Activated T-helper 9 cell treated with anti-CD3 and anti-CD28 coated beads, Interleukin-2, amount 50 U/mL, for 16 hours (primary cell): ENCODE data around the gene CA12.

ENCODE experiments used
- DNase-seq: peaks from one replicate; pipeline ENCODE4 v3.0.0-alpha.2; 2020; ENCODE audit warnings: low read depth

The CA12 gene

DNA sequence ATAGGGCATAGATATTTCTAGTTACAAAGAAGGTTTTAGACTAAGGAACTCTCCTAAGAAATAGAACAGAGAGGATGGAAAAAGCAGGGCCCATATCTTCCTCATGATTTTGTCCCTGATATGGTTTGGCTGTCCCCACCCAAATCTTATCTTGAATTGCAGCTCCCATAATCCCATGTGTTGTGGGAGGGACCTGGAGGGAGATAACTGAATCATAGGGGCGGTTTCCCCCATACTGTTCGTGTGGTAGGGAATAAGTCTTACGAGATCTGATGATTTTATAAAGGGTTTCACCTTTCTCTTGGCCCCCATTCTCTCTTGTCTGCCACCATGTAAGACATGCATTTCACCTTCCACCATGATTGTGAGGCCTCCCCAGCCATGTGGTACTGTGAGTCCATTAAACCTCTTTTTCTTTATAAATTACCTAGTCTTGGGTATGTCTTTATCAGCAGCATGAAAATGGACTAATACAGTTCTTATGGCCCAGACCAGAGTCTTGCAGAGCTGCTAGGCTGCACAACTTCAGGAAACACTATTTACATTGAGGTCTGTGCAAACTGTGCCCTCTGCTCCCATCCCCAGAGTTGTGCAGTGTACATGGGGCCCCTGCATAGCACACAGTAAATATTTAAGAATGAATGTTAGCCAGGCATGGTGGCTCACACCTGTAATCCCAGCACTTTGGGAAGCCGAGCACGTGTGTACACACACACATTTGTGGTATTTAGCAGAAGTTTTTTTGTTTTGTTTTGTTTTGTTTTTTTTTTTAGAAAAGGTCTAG is 20.3 kb upstream of the CA12 start:
- DNase-seq = no peak

DNA sequence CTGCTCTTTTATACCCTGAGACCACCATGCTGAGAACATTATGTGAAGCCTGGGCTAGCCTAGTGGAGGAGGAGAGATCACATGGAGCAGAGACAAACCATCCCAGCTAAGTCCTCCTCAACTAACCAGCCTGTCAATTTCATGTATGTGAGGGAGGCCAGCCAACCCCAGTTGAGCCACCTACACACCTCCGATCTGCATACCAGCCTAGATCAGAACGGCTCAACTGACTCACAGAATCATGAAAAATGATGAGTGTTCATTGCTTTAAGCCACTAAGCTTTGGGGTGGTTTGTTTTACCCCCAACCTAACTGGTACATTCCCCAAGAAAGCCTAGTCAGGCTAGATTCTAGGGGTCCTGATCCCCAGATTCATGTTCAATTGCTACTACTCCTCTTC is 19.4 kb upstream of the CA12 start:
- no peak for DNase-seq

DNA sequence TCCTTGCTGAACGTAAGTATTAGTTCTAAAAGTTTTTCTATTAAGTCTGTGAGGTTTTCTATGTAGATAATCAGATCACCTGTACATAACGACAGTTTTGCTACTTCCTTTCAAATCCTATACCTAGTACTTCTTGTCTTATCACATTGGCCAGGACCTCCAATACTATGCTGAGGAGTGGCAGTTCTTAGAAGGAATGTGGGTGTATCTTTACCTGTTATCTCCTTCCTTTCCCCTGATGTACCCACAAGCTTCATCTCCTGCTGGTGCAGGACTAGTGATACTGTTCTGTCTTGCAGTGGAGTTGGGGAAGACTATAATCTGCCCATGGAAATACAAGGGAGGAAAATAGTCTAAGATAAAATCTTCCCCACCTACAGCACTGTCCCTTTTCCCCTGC is 16.8 kb upstream of the CA12 start:
- DNase-seq = no peak

DNA sequence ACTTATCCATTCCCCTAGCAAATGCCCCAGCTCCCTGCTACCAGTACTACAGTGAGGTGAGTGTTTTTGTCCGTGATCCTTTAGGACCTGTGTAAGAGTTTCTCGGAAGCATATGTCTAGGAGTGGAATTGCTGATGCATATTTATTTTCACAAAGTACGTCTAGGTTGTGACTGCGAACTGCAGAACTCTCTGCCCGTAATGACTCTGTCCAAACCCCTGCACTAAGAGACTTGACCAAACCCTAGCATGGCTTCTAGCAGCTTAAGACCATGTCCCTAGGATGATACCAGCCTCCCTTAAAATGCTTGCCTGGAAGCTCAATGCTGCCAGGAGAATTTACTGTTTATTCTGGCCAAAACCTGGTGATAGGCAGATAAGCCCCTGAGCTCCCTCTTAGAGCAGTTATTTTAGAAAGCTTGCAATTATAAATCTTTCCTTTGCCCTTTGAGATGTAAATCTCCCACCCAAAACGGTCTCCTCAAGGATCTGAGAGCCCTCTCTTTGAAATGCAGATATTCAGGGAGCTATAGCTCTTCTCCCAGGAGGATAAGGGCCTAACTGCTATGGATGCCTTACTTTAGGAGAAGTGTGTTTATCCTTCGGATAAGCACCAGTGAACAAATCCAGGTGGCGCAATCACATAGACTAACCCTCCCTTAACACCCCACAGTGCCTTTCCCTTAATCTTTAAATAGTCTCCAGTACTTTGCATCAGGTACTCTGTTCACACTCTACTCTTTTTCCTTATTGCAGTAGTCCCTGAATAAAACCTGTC is 14.7 kb upstream of the CA12 start:
- DNase-seq = no peak

DNA sequence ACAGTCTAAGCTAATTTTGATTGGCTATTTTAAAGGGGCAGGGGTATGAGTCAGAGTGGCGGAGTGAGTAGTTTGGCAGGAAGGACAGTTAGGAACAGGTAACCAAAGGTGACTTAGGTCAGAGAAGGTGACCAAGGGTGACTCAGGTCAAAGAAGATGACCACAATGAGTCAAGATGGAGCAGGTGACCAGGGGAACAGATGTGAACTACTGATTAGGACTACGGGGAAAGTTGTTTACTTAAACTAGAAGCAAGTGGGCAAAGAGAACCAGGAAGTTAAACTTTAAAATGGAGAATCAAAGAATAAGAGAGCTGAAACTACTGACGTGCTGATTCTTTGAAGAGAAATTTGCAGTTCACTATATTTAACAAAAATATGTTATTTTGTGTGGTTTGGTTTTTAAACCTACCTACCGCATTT is 14.1 kb upstream of the CA12 start:
- DNase-seq = no peak

DNA sequence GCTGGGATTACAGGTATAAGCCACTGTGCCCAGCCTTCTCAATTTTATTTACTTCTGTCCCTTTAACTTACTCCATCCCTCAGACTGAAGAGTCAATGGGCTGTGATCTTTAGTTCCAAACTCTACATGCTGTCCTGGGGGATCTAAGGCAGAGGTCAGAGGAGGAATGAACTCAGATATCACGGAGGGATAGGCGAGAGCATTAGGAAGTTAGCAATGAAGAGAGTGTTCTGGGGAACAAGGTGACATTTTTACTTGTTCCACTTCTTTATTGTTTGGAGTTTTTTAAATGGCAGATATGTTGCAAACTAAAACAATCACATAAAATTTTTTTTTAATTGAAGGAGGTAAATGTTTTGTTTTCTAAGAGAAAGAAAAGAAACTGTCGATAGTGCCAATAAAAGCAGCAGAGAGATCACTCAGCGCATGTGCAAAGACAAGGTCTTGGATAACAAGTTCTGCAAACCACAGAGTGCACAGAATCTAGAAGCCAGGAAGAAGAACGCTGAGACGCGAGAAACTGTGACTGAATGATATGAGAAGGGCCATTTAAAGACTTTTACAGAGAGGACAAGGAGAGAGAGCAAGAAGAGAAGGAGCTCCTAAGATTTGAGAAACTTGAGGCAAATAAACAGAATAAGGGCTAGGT is 10.8 kb upstream of the CA12 start:
- DNase-seq = no peak

DNA sequence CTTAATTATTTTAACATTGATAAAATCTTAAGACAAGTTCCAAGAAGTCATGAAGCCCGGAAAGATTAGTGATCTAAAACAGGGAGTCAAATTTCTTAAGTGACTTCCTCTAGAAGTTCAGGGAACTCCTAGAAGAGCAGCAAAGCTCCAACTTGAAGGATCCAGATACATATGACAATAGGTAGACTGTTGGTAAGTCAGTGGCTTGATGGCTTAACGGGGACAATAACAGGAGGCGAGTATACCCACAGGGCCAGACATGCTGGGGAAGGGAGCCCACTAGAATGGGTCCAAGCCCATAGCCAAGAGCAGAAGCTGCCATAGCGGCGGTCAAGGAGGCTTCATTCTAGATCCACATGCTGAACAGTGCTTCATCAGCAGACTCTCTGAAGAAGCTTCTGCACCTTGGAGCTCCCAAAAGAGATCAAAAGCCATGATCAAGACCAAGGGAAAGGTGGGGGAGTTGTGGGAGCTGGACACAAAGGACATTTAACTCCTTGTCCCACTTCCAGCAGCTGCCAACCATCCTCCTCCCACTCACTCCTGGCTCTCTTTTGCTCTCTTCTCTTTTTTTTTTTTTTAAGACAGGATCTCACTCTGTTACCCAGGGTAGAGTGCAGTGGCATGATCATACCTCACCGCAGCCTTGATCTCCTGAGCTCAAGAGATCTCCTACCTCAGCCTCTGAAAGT is 10.2 kb upstream of the CA12 start:
- no peak for DNase-seq

DNA sequence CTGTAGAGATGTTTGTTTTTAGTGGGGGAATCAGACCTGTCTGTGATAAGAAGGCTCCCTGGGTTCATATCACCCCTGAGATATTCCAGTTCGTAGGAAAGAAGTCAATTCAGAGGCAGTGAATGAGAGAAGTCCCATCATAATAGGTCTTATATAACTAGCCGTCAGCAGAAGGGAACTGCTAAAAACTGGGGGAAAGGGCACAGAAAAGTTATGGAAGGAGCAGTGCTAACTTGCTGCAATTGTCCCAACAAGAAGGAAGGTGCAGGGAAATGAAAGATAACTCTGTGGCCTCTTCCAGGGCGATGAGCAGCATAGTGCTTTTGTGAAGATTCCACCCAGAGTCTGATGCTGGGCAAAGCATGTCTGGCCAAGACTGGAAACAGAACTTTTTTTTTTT is 9.0 kb upstream of the CA12 start:
- no peak for DNase-seq

DNA sequence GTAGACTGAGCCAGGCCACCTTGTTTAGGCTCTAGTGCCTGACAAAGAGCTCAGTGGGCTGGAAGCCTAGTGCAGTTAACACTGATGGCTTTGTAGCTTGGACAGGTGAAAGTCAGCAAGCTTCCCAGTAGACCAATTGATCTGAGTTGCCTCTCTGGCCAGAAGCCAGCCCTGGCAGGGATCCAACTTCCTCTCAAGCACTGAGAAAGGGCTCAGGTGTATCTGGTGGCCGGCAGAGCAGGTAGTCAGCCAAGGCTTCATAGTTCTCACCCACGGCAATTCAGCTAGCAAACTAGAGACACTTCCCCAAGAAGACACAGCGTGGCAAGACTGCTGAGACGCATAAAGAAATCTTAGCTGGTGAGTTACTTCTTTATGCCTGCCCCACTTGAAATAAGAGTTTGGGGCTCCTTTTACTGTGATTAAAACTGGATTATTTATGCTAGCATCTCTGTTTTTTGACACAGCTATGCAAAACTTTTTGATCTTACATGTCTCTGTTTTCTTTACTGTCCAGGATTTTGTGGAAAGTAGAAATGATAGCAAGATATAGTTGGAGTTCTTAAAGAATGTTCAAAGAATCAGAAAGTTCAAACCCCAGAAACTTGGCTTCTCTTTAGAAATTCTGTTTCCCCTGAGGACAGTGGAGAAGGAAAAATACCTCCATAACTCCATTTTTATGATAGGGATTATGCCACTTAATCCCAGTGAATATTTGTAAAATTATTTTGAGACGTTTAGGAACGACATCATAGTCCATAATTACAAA is 8.4 kb upstream of the CA12 start:
- DNase-seq = no peak

DNA sequence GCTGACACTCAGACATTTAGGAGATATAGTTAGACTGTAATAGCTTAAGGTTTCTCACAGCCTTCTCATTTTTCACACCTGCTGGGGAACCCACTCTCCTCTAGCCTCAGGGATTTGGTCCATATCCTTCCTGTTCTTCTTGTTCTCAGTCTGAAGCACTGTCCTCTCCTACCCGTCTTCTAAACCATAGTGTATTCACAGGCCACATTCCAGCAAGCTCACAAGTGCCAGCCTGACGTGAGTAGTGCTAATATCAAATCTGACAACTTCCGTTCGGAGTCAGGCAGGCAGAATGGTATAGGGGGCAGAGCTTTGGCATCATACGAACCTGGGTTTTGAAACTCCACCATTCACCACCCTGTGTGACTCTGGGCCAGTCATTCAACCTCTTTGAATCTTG is 6.9 kb upstream of the CA12 start:
- no peak for DNase-seq

DNA sequence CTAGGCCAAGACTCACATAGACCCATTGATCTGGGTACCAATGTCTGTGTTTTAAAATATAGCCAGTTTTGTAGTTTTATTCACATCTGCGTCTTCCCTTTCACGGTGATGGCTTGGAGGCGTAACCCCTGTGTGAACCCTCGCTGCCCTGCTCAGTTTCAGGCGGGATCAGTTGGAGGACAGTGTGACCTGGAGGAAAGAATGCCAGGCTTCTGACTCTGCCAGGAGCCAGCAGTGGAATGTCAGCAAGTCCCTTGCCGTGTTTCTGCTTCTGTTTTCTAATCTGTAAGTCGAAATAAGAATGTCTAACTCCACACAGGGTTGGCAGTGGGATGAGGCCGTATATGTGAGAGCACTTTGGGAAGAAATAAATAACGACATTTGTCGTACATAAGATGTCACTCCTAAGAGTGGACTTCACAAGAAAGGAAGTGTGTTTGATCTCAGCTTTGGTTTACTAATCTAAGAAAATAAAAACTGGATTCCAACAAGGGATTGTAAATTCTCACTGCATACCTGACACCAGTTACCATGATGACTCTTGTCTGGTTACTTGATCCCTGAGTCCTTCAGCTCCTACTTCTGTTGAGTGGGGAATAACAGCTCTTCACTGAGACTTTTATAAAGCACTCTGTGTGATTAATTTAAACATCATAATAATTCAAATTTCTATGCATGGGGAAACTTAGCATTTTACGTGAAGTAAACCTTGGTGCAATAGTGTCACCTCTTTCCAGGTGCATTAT is 6.3 kb upstream of the CA12 start:
- DNase-seq = no peak

DNA sequence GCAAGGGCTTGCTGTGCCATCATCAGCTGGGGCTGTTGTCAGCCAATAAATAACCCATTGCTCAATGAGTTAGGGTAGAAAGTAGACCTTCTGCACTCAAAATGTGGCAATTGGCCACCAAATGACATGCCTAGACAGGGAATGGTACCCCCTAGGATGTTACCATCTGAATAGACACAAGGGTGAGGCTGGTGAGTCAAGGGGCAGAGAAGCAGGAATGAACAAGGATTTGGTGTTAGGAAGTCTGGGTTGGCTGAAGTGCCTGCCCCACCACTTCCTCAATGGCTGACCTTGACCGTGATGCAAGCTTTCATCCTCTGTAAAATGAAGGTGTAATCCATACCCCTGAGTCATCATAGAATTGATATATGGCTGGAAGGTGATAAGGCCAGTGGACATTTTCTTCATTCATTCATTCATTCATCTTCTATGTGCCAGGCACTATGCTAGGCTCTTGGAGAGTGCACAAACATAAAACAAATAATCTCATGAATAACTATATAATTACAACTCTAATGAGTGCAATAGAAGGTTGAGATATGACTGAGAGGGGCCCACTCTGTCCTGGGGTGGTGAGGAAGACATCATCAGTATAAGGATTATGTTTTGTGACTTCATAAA is 4.4 kb upstream of the CA12 start:
- DNase-seq = no peak

DNA sequence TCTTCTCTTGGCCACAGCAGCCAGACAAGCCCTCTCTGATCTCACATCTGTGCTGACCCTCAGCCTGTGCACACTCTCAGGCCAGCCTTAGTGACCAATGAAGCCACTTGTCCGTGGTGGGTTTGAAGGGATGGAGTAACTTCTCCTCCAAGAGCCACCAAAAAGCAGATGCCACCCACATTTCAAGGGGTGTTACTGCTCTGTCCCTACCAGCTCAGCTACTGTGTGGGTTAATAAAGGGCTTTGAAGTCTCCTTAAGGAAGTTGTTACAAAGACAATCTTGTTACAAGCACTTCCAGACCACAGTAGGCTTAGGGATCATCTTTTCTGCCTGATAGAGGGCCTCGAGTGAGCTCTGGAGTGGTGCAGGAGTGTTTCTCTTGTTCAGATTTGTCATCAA is 3.3 kb upstream of the CA12 start:
- no peak for DNase-seq

DNA sequence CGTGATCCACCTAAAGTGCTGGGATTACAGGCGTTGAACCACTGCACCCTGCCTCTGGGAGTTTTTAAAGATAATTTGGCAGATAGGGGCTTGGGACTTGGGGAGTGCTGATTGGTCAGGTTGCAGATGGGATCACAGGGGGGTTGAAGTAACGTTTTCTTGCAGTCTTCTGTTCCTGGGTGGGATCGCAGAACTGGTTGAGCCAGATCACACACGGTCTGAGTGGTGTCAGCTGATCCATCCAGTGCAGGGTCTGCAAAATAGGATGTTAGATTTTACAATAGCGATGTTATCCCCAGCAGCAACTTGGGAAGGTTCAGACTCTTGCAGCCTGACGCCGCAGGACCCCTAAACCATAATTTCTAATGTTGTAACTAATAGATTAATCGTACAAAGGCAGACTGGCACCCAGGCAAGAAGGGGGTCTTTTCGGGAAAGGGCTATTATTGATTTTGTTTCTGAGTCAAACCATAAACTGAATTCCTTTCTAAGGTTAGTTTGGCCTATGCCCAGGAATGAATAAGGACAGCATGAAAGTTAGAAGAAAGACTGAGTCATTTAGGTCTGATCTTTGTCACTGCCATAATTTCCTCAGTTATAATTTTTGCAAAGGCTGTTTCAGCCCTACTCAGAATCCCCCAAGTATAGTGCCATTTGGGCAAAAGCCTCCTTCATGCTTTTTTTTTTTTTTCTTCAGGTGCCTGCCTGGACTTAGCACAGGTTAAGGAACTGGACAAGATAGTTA is 1.5 kb upstream of the CA12 start:
- DNase-seq = no peak

DNA sequence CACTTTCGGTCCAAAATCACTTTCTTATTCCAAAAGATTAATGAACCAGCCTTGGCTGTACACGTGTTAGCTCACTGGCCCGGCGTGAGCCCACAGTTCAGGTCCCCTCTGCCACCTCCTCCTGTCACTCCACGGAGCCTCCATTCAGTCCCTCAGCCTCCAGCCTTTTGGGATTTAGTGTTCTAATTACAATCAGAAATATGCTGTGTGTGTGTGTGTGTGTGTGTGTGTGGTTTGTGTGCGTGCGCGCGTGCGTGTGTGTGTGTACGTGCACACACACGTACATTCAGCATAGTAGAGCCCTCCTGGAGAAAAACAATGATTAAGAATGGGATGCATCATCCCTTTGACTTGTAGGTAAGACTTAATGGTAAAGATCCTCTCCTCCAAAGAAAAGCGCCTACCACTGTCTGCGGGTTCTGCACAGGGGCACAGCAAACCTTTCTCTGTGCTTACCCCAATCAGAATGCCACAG is 801 bp downstream of the CA12 start:
- DNase-seq = no peak

DNA sequence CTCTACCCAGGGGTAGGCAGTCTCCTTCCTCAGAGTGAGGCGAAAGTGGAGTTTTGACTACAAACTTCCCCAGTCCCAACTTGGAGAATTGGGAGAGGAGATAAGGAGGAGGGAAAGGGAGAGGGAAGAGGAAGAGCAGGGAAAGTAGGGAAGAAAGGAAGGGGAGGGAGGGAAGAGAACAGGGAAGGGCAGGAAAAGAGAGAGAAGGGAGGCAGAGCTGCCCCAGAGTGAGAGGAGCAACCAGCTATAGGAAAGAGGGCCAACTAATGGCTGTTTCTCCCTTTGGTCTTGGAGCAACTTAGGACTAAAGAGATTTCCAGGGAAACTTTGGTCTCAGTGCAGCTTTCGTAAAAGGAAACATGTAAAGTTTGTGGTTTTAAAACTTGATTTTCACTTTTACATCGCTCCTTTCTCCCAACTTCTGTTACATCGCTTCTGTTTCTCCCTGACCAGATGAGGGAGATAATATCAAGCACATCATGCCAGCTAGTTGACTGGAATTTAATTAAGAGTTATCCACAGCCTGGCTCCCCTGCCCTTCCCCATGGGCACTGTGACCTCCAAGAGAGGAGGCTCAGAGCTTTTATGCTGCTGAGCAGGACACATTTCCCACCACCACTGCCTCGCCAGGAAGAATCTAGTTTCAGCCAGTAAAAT is 1.4 kb downstream of the CA12 start:
- DNase-seq = no peak

DNA sequence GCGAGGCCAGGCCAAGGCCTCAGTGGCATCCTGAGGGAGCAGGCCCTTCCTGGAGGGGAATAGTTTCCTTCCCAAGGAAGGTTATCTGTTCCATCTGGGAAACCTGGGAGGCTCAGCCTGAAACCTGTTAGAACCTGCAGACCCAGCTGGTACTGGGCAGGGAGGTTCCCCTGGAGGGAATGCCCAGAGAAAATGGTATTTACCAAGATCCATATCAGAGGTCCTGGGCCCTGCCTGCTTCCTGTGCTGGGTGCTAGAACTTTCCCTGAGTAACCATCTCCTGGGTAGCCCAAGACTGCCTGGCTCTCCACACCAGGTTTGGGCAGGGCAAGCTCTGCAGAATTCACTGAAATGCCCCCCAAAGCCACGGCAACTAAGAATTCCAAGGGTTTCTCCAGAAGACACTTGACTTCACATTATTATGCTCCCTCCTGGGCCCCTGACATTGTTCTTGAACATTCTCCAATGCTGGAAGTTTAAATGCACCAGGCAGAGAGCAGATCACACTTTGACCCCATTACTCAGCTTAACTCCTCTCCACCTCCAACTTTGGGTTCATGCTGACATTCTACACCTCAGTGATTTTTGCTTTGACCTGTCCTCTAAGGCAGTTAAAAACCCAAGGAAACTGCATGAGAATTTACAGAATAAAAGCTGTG is 2.0 kb downstream of the CA12 start:
- DNase-seq = no peak

DNA sequence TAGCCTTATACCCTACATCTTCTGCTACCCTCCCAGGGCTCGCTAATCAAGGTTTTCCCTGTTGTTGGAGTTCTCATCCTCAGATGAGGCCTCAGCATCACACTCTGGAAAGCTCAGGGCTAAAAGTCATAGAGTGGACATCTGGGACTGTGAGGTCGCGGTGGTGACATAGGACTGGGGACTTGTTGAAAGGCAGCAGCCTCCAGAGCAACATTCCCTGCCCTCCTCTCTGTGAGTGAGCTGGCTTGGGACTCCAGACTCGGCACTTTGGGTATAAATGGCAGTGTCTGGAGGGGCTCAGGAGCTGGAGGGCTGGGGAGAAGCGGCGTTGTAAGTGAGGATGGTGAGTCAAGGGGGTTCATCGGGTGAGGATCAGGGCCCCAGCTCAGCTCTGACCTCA is 2.7 kb downstream of the CA12 start:
- DNase-seq = no peak
